Left lung (tissue), 10 donors: ENCODE data around the gene RASA3. TPM values are rescaled to one million over a fixed set of nuclear protein-coding genes. Genes with fewer than 3 reads are reported as not detected.
"Not testable (repeated sequence)": the region's sequence is repeated elsewhere in the genome, so short reads cannot be mapped to it uniquely, and the experiment has no call there.

Source experiments
- ATAC-seq: fragments of 200-7000 bp; cut with Tn5 transposase; one replicate; pipeline ENCODE4 v1.9.1; 2020; ENCODE audit warnings: moderate library complexity
- DNase-seq, 4 donors: peaks; one replicate each; pipeline ENCODE4 v3.0.0-alpha.2; 2013 to 2020
- H3K27ac ChIP-seq, 2 donors: fragments of 200-600 bp; sonication (generic) in 1 of 2; one replicate each; pipeline versions ENCODE4 v1.5.0 to v1.8.0; 2020 to 2021
- H3K27me3 ChIP-seq, 2 donors: fragments of 200-600 bp; sonication (generic) in 1 of 2; one replicate each; pipeline versions ENCODE4 v1.5.0 to v1.8.0; 2020 to 2021
- H3K36me3 ChIP-seq, 2 donors: fragments of 200-600 bp; sonication (generic) in 1 of 2; one replicate each; pipeline versions ENCODE4 v1.5.0 to v1.8.0; 2020 to 2021
- H3K4me1 ChIP-seq, 2 donors: fragments of 200-600 bp; one replicate each; pipeline ENCODE4 v1.8.0; 2021
- H3K4me3 ChIP-seq, 2 donors: fragments of 200-600 bp; sonication (generic) in 1 of 2; one replicate each; pipeline versions ENCODE4 v1.5.0 to v1.8.0; 2020 to 2021; ENCODE audit warnings: mild to moderate bottlenecking in 1 of 2
- H3K9me3 ChIP-seq, 2 donors: fragments of 200-600 bp; sonication (generic) in 1 of 2; one replicate each; pipeline versions ENCODE4 v1.5.0 to v1.8.0; 2020 to 2021
- intact Hi-C, 2 donors: fragments of 100-400 bp; cut with DNase I; formaldehyde crosslinking; loops; one replicate each; pipeline versions ENCODE4 v1.11.2 to v1.14.2; 2022
- polyA plus RNA-seq, 6 donors: library from polyadenylated mRNA; unstranded; fragments of 120-200 nt; gene quantifications; one replicate each; pipeline ENCODE4 v1.2.1, GENCODE V29; 2013; ENCODE audit not compliant: insufficient read length in 6 of 6
- total RNA-seq, 2 donors: library from RNA; stranded (reverse); fragmentation: NEBNext Ultra II Directional; extraction: Animal tissue kit (Norgen Biotek cat#: 25700); gene quantifications; one replicate each; pipeline ENCODE4 v1.2.1, GENCODE V29; 2021
- TF ChIP-seq, protein P1 (sequence below), 2 donors: fragments of 200-600 bp; sonication (generic) in 1 of 2; IDR thresholded peaks; one replicate each; pipeline versions ENCODE4 v1.5.0 to v1.8.0; 2021; ENCODE audit warnings: antibody characterized with exemption in 2 of 2
- donor health status: DM: no; HTN: yes; CAD: no.
- donor health status: DM: no; HTN: no; CAD: no.

Gene RASA3
- total and polyA plus RNA-seq, 8 donors: 11.4 to 22.2 (median 12.7) TPM

DNA sequence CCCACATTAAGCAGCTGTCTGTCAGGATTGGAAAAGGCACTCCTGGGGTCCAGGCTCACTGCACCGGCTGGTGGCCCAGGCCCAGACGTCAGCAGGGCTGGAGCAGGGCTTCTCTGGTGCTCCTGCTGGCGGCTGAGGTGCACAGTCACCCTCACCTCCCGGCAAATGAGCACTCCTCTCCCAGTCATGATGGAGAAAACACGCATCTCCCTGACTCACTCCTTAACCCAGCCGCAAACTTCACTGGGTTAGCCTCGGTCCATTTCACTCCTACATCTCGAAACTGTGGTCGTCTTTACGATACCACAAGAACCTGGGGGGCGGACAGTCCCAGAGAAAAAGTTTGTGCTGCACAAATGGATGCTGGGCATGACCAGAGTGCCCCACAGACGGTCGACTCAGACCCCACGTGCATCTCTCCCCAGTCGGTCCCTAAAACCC is 3.3 kb upstream of the RASA3 start:
- TF ChIP-seq, protein P1, sequence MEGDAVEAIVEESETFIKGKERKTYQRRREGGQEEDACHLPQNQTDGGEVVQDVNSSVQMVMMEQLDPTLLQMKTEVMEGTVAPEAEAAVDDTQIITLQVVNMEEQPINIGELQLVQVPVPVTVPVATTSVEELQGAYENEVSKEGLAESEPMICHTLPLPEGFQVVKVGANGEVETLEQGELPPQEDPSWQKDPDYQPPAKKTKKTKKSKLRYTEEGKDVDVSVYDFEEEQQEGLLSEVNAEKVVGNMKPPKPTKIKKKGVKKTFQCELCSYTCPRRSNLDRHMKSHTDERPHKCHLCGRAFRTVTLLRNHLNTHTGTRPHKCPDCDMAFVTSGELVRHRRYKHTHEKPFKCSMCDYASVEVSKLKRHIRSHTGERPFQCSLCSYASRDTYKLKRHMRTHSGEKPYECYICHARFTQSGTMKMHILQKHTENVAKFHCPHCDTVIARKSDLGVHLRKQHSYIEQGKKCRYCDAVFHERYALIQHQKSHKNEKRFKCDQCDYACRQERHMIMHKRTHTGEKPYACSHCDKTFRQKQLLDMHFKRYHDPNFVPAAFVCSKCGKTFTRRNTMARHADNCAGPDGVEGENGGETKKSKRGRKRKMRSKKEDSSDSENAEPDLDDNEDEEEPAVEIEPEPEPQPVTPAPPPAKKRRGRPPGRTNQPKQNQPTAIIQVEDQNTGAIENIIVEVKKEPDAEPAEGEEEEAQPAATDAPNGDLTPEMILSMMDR (IDR thresholded peaks at IDR 0.05): no peak
- no peak for ATAC-seq
- Histone ChIP-seq H3K36me3 (no peaks in the 10 kb centered on the region), H3K27me3 (peaks cover 0 to 11% of the 10 kb centered on the region in 2 donors), H3K4me1 (peaks cover 3 to 17% of the 10 kb centered on the region in 2 donors), H3K4me3 (no peak overlapping the region), H3K27ac (no peak overlapping the region), H3K9me3 (no peaks in the 10 kb centered on the region)
- no peak for DNase-seq
- intact Hi-C loops: no loop called here

DNA sequence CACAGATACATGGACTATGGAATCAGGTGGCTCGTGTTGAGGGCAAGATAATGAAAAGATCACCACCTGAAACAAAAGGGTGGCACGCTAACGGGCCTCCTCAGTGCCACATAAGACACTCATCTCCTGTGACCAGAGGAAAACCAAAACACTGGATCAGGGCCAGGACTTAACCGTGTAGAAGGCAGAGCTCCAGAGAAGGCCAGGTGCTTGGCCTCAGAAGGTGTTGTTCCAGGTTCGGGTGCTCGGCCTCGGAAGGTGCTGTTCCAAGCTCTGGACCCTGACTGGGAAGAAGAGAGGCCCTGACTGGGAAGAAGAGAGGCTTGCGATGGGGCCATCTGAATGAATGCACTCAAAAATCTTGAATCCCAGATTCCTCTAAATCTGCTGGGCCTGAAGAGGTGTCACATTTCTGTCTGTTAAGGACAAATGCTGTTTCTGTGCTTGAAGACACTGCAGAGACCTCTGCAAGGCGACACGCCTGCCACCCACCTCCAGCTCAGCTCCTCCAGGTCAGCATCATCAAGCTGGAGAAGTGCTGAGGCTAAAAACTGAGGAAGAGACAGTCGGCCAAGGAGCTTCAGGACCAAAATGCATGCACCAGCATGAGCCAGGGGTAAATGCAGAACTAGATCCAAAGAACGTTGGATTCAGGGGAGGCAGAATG is 2.7 kb upstream of the RASA3 start:
- Histone ChIP-seq H3K9me3 (no peaks in the 10 kb centered on the region), H3K36me3 (no peaks in the 10 kb centered on the region), H3K4me3 (no peak overlapping the region), H3K4me1 (peaks cover 10 to 24% of the 10 kb centered on the region in 2 donors), H3K27me3 (peaks cover 0 to 11% of the 10 kb centered on the region in 2 donors), H3K27ac (peak overlapping the region in 1 of 2 donors; percentile 57)
- no peak for ATAC-seq
- peak in 1 of 4 donors; percentile 19 for DNase-seq
- TF ChIP-seq, protein P1 (IDR thresholded peaks at IDR 0.05): no peak
- intact Hi-C loops: no loop called here

- peaks cover 0 to 15% of the 10 kb centered on the region in 2 donors for H3K27me3 ChIP-seq
- H3K36me3 ChIP-seq: no peaks in the 10 kb centered on the region
- intact Hi-C loops: no loop called here
- TF ChIP-seq, protein P1 (IDR thresholded peaks at IDR 0.05): no peak
- peaks cover 18 to 32% of the 10 kb centered on the region in 2 donors for H3K4me1 ChIP-seq
- H3K4me3 ChIP-seq: no peak overlapping the region
- peak overlapping the region in 1 of 2 donors; percentile 57 for H3K27ac ChIP-seq
- H3K9me3 ChIP-seq: no peaks in the 10 kb centered on the region
- peak in 1 of 4 donors; percentile 77 for DNase-seq
- no peak for ATAC-seq
These were observed 1.9 kb upstream of the RASA3 start for GRCh38 chr13:114134111-114134943.

DNA sequence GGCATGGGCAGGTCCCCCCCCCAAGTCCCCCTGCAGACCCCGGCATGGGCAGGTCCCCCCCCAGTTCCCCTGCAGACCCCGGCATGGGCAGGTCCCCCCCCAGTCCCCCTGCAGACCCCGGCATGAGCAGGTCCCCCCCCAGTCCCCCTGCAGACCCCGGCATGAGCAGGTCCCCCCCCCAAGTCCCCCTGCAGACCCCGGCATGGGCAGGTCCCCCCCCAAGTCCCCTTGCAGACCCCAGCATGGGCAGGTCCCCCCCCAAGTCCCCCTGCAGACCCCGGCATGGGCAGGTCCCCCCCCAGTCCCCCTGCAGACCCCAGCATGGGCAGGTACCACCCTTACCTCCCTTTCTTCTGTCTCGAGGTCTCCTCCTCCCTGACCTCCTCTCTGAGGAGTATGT is 1.1 kb upstream of the RASA3 start:
- H3K9me3 ChIP-seq, H3K27ac ChIP-seq, ATAC-seq, H3K4me3 ChIP-seq, H3K36me3 ChIP-seq, intact Hi-C loops: not testable (repeated sequence)
- peak in 1 of 4 donors; percentile 6 for DNase-seq
- Histone ChIP-seq H3K4me1 (peaks cover 24 to 39% of the 10 kb centered on the region in 2 donors), H3K27me3 (peaks cover 0 to 15% of the 10 kb centered on the region in 2 donors)

GRCh38 chr13:114133126-114133525 is 703 bp upstream of the RASA3 start:
- H3K36me3 ChIP-seq, H3K9me3 ChIP-seq, H3K4me3 ChIP-seq, H3K27ac ChIP-seq, ATAC-seq, intact Hi-C loops: not testable (repeated sequence)
- DNase-seq: peak in 1 of 4 donors; percentile 10
- Histone ChIP-seq H3K4me1 (peaks cover 28 to 44% of the 10 kb centered on the region in 2 donors), H3K27me3 (peaks cover 0 to 15% of the 10 kb centered on the region in 2 donors)
